CD4-positive, alpha-beta T cell treated with Interleukin-6 at 100 ng/mL for 8 hours (primary cell): Measurements from ENCODE around the gene GPAT3.

Experiments used
- DNase-seq: peaks from one replicate; pipeline ENCODE4 v3.0.0-alpha.2; 2020; ENCODE audit warnings: mixed read lengths, low spot score

The GPAT3 gene

DNA sequence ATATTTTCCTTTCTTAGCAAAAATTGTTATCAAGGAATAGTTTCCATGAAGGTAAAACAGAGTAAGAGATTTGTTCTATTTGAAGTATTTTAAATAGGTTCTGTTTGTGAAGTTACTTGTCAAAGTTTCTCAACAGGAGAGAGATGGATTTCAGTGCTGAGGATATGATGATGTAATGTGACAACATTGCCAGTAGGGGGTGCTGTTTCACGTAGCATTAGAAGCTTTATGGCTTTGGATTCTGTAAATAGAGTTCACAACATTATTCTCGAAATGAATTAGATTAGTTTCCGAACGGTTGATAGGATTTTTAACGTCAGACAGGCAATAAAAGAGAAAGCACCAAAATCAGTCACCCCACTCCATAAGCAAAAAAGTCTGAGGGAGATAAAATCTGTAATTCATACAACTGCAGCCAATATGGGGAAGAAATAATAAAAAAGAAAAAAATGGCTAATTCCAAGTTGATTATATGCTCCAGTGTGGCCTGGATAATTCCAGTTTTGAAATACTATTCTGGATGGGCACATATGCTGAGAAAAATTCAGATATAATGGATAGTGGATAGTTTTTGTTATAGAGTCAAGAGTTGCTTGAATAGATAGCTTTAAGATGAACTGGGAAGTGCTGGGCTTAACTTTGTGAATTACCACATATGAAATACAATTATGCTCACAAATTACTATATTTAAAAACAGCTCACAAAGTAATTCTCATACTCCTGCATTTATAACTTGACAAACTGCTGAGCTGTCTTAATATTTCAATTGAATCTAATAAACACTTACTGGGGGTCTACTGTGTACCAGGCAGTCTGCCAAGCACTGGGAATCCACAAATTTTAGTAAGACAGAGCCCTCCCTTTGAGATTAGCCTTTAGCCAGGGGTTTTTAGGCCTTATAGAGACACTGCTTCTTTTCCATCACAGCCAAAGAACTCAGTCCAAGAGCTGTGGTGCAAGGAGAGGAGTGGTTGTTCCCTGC is 109.1 kb downstream of the GPAT3 start:
- DNase-seq, result peak; percentile 54

DNA sequence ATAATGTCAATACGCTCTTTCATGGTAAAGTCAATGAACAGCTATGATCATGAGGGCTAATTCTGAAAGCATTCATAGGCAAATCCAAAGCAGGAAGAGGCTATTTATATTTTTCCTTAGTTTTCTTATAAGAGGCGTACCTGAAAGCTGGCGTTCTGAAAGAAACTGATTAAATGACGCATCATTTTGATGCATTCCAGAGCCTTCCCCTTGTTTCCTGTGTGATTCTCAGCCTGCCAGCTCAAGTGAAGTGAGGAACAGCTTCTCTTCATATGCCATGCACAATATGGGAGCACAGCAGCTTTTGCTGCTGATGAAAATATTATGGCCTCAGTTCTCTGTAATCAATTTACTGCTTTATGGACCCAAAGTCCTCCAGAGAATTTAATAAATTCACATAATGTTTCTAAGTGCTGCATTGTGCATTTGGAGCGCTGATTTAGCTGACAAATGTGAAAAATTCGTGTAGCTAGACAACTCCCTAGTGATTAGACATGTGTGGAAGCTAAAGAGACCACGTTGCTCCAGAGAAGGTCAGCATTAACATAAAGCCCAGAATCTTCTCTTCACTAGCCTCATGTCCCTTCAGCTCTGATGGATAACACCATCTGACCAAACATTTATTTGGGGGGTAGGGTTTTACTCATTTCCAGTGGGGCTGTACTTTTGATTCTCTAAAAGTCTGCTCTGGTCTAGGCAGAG is 110.8 kb downstream of the GPAT3 start:
- DNase-seq, result no peak

DNA sequence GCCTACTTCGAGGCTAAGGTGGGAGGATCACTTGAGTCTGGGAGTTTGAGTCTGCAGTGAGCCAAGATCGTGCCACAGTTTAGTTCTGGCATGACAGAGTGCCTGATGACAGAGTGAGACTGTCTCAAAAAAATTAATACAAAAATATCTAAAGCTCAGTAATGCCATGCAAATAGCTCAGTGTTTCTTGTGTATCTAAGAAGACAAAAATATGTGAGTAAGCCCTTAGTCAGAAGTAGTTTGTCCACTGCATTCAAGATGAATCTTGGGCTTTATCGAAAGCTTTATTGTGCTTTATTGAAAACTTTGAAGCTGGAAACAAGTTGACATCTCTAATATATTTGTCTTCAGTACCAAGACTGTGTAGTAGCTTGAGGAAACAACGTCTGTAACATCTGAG is 115.9 kb downstream of the GPAT3 start:
- no peak for DNase-seq
